UCSD-AML1 (cell line): ENCODE results near the gene CUBN.

Source experiments
- DNase-seq: peaks from one replicate; lab custom pipeline; 2025; ENCODE audit not compliant: unreplicated experiment; lab: John Stamatoyannopoulos, UW

Gene CUBN

DNA sequence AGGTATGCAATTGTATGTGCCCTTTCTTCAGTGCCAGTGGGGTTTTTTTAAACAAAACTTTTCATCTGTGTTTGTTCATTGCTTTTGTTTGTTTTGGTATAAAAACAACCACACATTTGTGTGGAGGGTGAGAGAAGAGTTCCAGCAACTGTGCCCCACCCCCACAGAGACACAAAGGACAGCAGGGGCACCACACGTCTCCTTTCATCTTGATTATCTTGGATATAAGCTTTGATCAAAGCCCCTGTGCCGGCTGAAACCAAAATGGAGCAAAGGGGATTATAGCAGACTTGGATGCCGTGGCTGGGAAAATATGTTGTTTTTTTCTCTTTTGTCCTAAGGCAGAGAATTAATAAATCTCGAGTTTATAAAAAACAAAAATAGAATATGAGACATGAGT, 200.5 kb downstream of the CUBN start:
- DNase-seq = no peak

- no peak for DNase-seq
Measured at GRCh38 chr10:16927546-16927945, 202.1 kb downstream of the CUBN start.

GRCh38 chr10:16923726-16924125, 205.9 kb downstream of the CUBN start:
- DNase-seq = no peak

GRCh38 chr10:16923309-16923708, 206.3 kb downstream of the CUBN start:
- no peak for DNase-seq

GRCh38 chr10:16919121-16919982, 210.3 kb downstream of the CUBN start:
- DNase-seq = peak; percentile 17

GRCh38 chr10:16916496-16916895, 213.1 kb downstream of the CUBN start:
- DNase-seq = no peak

GRCh38 chr10:16915300-16915699, 214.3 kb downstream of the CUBN start:
- DNase-seq = no peak

DNA sequence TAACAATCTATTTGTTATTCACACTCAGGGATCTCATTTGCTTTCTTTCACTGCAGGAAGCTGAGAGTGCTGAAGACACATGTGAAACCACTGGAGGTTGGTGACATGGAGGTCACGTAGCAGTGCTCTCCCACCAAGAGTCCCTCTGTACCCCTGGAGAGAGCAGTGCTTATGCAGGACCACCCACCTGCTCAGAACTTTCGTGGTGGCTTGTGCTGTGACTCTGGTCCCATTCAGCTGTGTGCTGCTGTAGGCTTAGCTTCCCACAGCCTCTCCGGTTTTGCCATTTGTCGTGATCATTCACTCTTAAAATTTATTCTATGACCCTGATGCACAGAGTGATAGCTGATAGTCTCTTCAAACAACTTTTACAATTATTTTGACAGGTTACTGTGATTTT, 216.3 kb downstream of the CUBN start:
- no peak for DNase-seq

- no peak for DNase-seq
Measured at GRCh38 chr10:16910793-16911164, 218.8 kb downstream of the CUBN start.

- DNase-seq = no peak
Measured at GRCh38 chr10:16909961-16910792, 219.4 kb downstream of the CUBN start.

- no peak for DNase-seq
Measured at GRCh38 chr10:16909271-16909767, 220.3 kb downstream of the CUBN start.

DNA sequence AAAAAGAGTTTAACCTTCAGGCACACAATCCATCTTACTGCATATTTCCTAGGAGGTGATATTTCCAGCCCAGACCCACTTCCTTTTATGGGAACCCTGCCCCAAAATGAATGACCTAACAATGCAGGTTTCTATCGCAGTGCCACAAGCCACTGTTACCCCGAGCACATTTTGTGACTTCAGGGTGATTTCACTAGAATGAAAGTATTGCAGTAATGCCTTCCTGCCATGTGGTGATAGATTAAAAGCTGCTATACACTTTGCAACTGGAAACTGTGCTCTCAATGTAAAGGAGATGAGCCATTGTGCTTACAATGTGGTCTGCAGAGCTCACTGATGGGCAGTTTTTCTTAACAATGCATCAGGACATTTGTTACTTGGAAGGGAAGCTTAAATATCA, 221.9 kb downstream of the CUBN start:
- DNase-seq = no peak

DNA sequence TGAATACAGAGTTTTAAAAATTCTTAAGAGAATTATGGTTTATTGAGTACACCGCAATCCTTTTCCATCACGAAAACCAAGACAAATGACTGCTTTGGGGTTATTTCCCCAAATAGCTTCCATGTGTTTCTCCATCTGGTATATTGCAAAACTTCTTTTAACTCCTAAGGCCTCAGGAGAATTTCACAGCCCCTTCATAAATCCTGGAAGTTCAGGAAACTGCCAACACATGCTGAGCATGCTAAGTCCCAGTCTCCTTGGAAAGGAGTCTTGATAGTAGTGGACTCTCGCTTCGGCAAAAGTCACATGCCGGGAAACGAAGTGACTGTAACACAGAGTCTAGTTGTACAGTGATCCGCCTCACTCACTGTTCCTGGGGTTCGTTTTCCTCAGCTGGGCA, 224.3 kb downstream of the CUBN start:
- no peak for DNase-seq

- peak; percentile 45 for DNase-seq
Measured at GRCh38 chr10:16904639-16905061, 225.0 kb downstream of the CUBN start.

- DNase-seq = no peak
Measured at GRCh38 chr10:16904049-16904448, 225.6 kb downstream of the CUBN start.

GRCh38 chr10:16902606-16903005, 227.0 kb downstream of the CUBN start:
- DNase-seq = no peak

DNA sequence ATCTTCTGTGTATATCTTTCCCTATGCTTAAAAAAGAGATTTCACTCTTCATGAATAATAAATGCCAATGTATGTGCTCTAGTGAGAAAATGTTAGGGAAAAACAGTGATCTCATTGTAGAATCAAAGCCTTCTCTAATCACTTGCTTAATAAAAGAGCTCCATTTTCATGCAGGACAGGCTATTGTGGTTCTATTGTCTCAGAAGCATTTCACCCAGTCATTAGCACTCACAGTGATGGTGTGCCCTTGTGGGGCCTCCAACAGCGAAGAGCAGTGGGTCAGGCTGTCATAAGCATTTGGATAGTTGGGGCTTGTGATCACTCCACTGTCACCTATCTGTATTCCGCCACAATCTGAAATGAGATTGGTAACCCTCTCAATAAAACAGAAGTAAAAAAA, 228.5 kb downstream of the CUBN start:
- no peak for DNase-seq

DNA sequence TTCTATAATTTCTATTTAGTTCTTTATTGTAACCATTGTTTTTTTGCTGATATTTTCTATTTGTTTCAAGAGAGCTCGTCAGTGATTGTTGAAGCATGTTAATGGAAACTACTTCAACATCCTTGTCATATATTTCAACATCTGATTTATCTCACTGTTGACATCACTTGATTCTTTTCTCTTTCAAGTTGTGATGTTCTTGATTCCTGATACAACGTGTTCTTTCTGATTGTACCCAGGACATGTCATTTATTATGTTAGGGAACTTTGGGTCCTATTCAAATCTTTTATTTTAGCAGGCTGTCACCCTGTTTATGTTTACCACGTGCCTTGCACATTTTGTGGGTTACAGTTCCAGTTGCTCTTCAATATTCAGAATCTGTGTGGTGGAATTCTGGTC, 232.6 kb downstream of the CUBN start:
- no peak for DNase-seq

GRCh38 chr10:16894821-16895220, 234.8 kb downstream of the CUBN start:
- no peak for DNase-seq

GRCh38 chr10:16893664-16894063, 235.9 kb downstream of the CUBN start:
- no peak for DNase-seq

- DNase-seq = peak; percentile 64
Measured at GRCh38 chr10:16891375-16892313, 238.0 kb downstream of the CUBN start.
